B cell (primary cell): ENCODE data around the gene MAGEB10.

Source experiments
- CTCF ChIP-seq: fragments of 200-600 bp; IDR thresholded peaks from one replicate; pipeline ENCODE4 v1.8.0; 2022; ENCODE audit warnings: antibody characterized with exemption, mild to moderate bottlenecking
- EZH2 ChIP-seq: IDR thresholded peaks from 2 replicates; pipeline ENCODE4 v1.6.1; 2012; ENCODE audit warnings: borderline replicate concordance, low read depth, mild to moderate bottlenecking, moderate library complexity, low read length; ENCODE audit not compliant: insufficient read depth, poor library complexity, severe bottlenecking

GRCh38 chrX:27775984-27776383 lies 31.8 kb upstream of the MAGEB10 start:
- TF ChIP-seq CTCF (no peak), EZH2 (no peak)
